Bronchial epithelial cell (primary cell): Measurements from ENCODE around the gene MACC1. TPM values are rescaled to one million over a fixed set of nuclear protein-coding genes. Genes with fewer than 3 reads are reported as not detected.
"Not testable (repeated sequence)": the region's sequence is repeated elsewhere in the genome, so short reads cannot be mapped to it uniquely, and the experiment has no call there.

ENCODE experiments used
- DNase-seq: peaks from one replicate; pipeline ENCODE4 v3.0.0-alpha.2; 2010; ENCODE audit warnings: low read depth
- FAIRE-seq: peaks from 2 replicates; lab custom pipeline; 2011; peaks lifted over from hg19 to GRCh38; lab: Jason Lieb, UNC
- H3K27me3 ChIP-seq: 2 replicates; pipeline ENCODE4 v1.5.1; 2011; ENCODE audit warnings: low read length; ENCODE audit not compliant: control insufficient read depth, insufficient read depth
- H3K36me3 ChIP-seq: 2 replicates; pipeline ENCODE4 v1.5.1; 2011; ENCODE audit warnings: low read length; ENCODE audit not compliant: control insufficient read depth, insufficient read depth
- H3K4me3 ChIP-seq: 2 replicates; pipeline ENCODE4 v1.5.1; 2011; ENCODE audit warnings: mild to moderate bottlenecking, low read depth, low read length, control low read depth
- CTCF ChIP-seq: IDR thresholded peaks from 2 replicates; pipeline ENCODE4 v1.5.1; 2011; ENCODE audit warnings: mild to moderate bottlenecking, moderate library complexity, low read length, control low read depth, inconsistent platforms; ENCODE audit not compliant: insufficient read depth, severe bottlenecking
- total RNA-seq: library from RNA; depleted of rRNA; stranded (reverse); fragments of >200 nt; gene quantifications from 2 replicates; pipeline ENCODE4 v1.2.1, GENCODE V29; 2014

MACC1 gene
- total RNA-seq, 1 donor from 2014 or later: 15.5 TPM

DNA sequence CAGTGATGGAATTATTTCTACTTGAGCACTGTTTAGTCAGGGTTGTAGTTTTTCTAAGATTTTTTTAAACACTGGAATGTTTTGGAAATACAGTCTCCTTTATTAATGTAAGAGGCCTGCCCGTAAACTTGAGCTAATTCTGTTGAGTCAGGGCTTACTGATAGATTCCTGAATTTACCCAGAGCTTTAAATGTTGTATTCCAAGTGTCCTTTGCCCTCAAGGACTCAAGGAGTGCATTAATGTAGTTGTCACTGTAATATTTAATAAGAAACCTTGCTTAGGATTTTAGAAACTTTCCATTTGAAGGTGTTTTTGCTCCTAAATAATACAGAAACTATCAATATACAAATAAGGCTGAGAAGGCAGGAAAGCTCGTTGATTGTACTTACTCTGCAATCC, 89.2 kb downstream of the MACC1 start:
- FAIRE-seq: no peak
- no peak for TF ChIP-seq CTCF
- H3K27me3 ChIP-seq: no peaks in the 10 kb centered on the region
- H3K36me3 ChIP-seq: no peaks in the 10 kb centered on the region
- DNase-seq: no peak
- no peak overlapping the region for H3K4me3 ChIP-seq

DNA sequence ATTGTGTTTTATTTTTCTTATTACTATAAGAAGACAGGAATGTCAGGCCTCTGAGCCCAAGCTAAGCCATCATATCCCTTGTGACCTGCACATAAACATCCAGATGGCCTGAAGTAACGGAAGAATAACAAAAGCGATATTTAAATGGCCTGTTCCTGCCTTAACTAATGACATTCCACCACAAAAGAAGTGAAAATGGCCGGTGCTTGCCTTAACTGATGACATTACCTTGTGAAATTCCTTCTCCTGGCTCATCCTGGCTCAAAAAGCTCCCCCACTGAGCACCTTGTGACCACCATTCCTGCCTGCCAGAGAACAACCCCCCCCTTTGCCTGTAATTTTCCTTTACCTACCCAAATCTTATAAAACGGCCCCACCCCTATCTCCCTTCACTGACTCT, 91.1 kb downstream of the MACC1 start:
- not testable (repeated sequence) for DNase-seq, H3K4me3 ChIP-seq, H3K36me3 ChIP-seq, H3K27me3 ChIP-seq, FAIRE-seq

GRCh38 chr7:20124087-20124486, 93.1 kb downstream of the MACC1 start:
- FAIRE-seq, H3K4me3 ChIP-seq, DNase-seq, H3K27me3 ChIP-seq, H3K36me3 ChIP-seq: not testable (repeated sequence)

DNA sequence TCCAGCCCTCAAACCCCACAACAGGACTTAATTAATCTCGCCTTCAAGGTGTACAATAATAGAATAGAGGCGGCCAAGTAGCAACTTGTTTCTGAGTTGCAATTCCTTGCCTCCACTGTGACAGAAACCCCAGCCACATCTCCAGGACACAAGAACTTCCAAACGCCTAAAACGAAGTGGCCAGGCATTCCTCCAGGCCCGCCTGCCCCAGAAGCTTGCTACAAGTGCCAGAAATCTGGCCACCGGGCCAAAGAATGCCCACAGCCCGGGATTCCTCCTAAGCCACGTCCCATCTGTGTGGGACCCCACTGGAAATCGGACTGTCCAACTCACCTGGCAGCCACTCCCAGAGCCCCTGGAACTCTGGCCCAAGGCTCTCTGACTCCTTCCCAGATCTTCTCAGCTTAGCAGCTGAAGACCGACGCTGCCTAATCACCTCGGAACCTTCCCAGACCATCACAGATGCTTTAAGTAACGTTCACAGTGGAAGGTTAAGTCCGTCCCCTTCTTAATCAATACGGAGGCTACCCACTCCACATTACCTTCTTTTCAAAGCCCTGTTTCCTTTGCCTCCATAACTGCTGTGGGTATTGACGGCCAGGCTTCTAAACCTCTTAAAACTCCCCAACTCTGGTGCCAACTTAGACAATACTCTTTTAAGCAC, 94.4 kb downstream of the MACC1 start:
- not testable (repeated sequence) for FAIRE-seq, DNase-seq, H3K36me3 ChIP-seq, H3K4me3 ChIP-seq, H3K27me3 ChIP-seq

DNA sequence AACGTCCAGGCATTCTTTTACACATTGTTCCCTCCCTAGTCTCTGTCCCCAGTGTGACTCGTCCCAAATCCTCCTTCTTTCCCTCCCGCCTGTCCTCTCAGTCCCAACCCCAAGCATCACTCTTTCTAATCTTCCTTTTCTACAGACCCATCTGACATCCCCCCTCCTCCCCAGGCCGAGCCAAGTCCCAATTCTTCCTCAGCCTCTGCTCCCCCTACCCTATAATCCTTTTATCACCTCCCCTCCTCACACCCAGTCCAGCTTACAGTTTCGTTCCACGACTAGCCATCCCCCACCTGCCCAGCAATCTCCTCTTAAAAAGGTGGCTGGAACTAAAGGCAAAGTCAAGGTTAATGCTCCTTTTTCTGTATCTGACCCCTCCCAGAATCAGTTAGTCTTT, 95.1 kb downstream of the MACC1 start:
- DNase-seq: no peak
- H3K4me3 ChIP-seq: no peak overlapping the region
- no peak for TF ChIP-seq CTCF
- no peak for FAIRE-seq
- no peaks in the 10 kb centered on the region for H3K27me3 ChIP-seq
- H3K36me3 ChIP-seq: no peaks in the 10 kb centered on the region

- no peak overlapping the region for H3K4me3 ChIP-seq
- no peak for TF ChIP-seq CTCF
- no peak for FAIRE-seq
- no peaks in the 10 kb centered on the region for H3K36me3 ChIP-seq
- no peaks in the 10 kb centered on the region for H3K27me3 ChIP-seq
- DNase-seq: no peak
Observed at GRCh38 chr7:20121404-20121803, 95.8 kb downstream of the MACC1 start.

DNA sequence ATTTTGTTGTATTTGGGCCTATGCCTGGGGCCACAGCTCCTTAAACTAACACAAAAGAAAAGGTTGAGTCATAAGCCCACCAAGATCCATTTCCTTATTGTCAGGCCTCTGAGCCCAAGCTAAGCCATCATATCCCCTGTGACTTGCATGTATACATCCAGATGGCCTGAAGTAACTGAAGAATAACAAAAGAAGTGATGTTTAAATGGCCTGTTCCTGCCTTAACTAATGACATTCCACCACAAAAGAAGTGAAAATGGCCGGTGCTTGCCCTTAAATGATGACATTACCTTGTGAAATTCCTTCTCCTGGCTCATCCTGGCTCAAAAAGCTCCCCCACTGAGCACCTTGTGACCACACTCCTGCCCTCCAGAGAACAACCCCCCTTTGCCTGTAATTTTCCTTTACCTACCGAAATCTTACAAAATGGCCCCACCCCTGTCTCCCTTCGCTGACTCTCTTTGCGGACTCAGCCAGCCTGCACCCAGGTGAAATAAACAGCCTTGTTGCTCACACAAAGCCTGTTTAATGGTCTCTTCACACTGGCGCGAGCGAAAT, 96.5 kb downstream of the MACC1 start:
- not testable (repeated sequence) for H3K4me3 ChIP-seq, H3K27me3 ChIP-seq, H3K36me3 ChIP-seq, FAIRE-seq, DNase-seq

- TF ChIP-seq CTCF: no peak
- Histone ChIP-seq H3K27me3 (no peaks in the 10 kb centered on the region), H3K4me3 (no peak overlapping the region), H3K36me3 (no peaks in the 10 kb centered on the region)
- no peak for FAIRE-seq
- no peak for DNase-seq
Observed at GRCh38 chr7:20116869-20117268, 100.3 kb downstream of the MACC1 start.
